Measurements from ENCODE around the gene PRRX2. TPM values are rescaled to one million over a fixed set of nuclear protein-coding genes. Genes with fewer than 3 reads are reported as not detected.

PRRX2 gene
- total and polyA plus RNA-seq, 9 donors = 0.20 to 4.0 (median 0.77) TPM

- WGBS, 3 donors = 84 to 93% (median 91%) methylated on average over 9 of the region's 9 CpGs
- Histone ChIP-seq H3K27ac (no peak overlapping the region), H3K36me3 (no peaks in the 10 kb centered on the region), H3K27me3 (no peaks in the 10 kb centered on the region), H3K4me1 (ENCODE audit: insufficient read depth) (no peaks in the 10 kb centered on the region), H3K4me3 (no peak overlapping the region), H3K9me3 (no peaks in the 10 kb centered on the region)
- TF ChIP-seq POLR2A (IDR thresholded peaks at IDR 0.05) (no peak), CTCF (IDR thresholded peaks at IDR 0.05) (no peak), EP300 (IDR thresholded peaks at IDR 0.05) (no peak)
- no peak for DNase-seq
- intact Hi-C loops (cut with DNase I) = no loop called here
These were observed 5.6 kb downstream of the PRRX2 start for GRCh38 chr9:129671065-129671464.

GRCh38 chr9:129671519-129671918 lies 6.1 kb downstream of the PRRX2 start:
- Histone ChIP-seq H3K27me3 (no peaks in the 10 kb centered on the region), H3K4me3 (no peak overlapping the region), H3K27ac (no peak overlapping the region), H3K36me3 (no peaks in the 10 kb centered on the region), H3K9me3 (no peaks in the 10 kb centered on the region), H3K4me1 (ENCODE audit: insufficient read depth) (no peaks in the 10 kb centered on the region)
- 76 to 90% (median 85%) methylated on average over 7 of the region's 7 CpGs for WGBS, 3 donors
- intact Hi-C loops (cut with DNase I) = no loop called here
- no peak for DNase-seq
- no peak for TF ChIP-seq POLR2A (IDR thresholded peaks at IDR 0.05)
- TF ChIP-seq CTCF (IDR thresholded peaks at IDR 0.05) = no peak
- no peak for TF ChIP-seq EP300 (IDR thresholded peaks at IDR 0.05)

GRCh38 chr9:129672702-129673101 lies 7.3 kb downstream of the PRRX2 start:
- H3K27me3 ChIP-seq = no peaks in the 10 kb centered on the region
- H3K4me3 ChIP-seq = no peak overlapping the region
- 78 to 85% (median 83%) methylated on average over 8 of the region's 8 CpGs for WGBS, 3 donors
- TF ChIP-seq CTCF (IDR thresholded peaks at IDR 0.05) (no peak), POLR2A (IDR thresholded peaks at IDR 0.05) (no peak), EP300 (IDR thresholded peaks at IDR 0.05) (no peak)
- no peaks in the 10 kb centered on the region for H3K4me1 ChIP-seq (ENCODE audit: insufficient read depth)
- DNase-seq = no peak
- H3K27ac ChIP-seq = no peak overlapping the region
- intact Hi-C loops (cut with DNase I) = no loop called here
- no peaks in the 10 kb centered on the region for H3K36me3 ChIP-seq
- no peaks in the 10 kb centered on the region for H3K9me3 ChIP-seq

- no peak overlapping the region for H3K27ac ChIP-seq
- H3K36me3 ChIP-seq = no peaks in the 10 kb centered on the region
- WGBS, 3 donors = 34 to 52% (median 49%) methylated on average over 12 of the region's 12 CpGs
- H3K9me3 ChIP-seq = no peaks in the 10 kb centered on the region
- H3K4me3 ChIP-seq = no peak overlapping the region
- no peak for DNase-seq
- H3K27me3 ChIP-seq = no peaks in the 10 kb centered on the region
- TF ChIP-seq CTCF (IDR thresholded peaks at IDR 0.05) (no peak), EP300 (IDR thresholded peaks at IDR 0.05) (no peak), POLR2A (IDR thresholded peaks at IDR 0.05) (no peak)
- intact Hi-C loops (cut with DNase I) = no loop called here
- H3K4me1 ChIP-seq (ENCODE audit: insufficient read depth) = no peaks in the 10 kb centered on the region
These were observed 8.2 kb downstream of the PRRX2 start for GRCh38 chr9:129673602-129674001.

GRCh38 chr9:129674229-129674628 lies 8.8 kb downstream of the PRRX2 start:
- 63 to 77% (median 75%) methylated on average over 7 of the region's 7 CpGs for WGBS, 3 donors
- no peaks in the 10 kb centered on the region for H3K4me1 ChIP-seq (ENCODE audit: insufficient read depth)
- DNase-seq = no peak
- intact Hi-C loops (cut with DNase I) = no loop called here
- no peak overlapping the region for H3K27ac ChIP-seq
- H3K4me3 ChIP-seq = no peak overlapping the region
- no peaks in the 10 kb centered on the region for H3K9me3 ChIP-seq
- TF ChIP-seq POLR2A (IDR thresholded peaks at IDR 0.05) (no peak), CTCF (IDR thresholded peaks at IDR 0.05) (no peak), EP300 (IDR thresholded peaks at IDR 0.05) (no peak)
- no peaks in the 10 kb centered on the region for H3K27me3 ChIP-seq
- no peaks in the 10 kb centered on the region for H3K36me3 ChIP-seq
